WTC11 (cell line): ENCODE data around the gene PER3. TPM values are rescaled to one million over a fixed set of nuclear protein-coding genes. Genes with fewer than 3 reads are reported as not detected.

Experiments
- ATAC-seq: fragments of 200-7000 bp; cut with Tn5 transposase; 2 replicates; pipeline ENCODE4 v1.10.0; 2021; ENCODE audit warnings: mild to moderate bottlenecking, moderate library complexity
- CTCF ChIA-PET: fragments of 300-600 bp; sonication (Branson Sonifier 250); formaldehyde crosslinking; loops from one replicate; lab custom pipeline; 2021; ENCODE audit warnings: antibody characterized with exemption; lab: Charles Lee
- POLR2A ChIA-PET: fragments of 350-600 bp; sonication (Branson Sonifier 250); formaldehyde crosslinking; loops from one replicate; lab custom pipeline; 2021; ENCODE audit warnings: antibody characterized with exemption; lab: Charles Lee
- DNase-seq: peaks from one replicate; pipeline ENCODE4 v3.0.0; 2021; ENCODE audit warnings: low spot score
- H3K27ac Mint-ChIP-seq: 2 replicates; pipeline ENCODE4 v1.8.0; 2021; ENCODE audit warnings: mixed read lengths
- H3K27me3 Mint-ChIP-seq: 2 replicates; pipeline ENCODE4 v1.8.0; 2021; ENCODE audit warnings: low read depth, mild to moderate bottlenecking, moderate library complexity, mixed read lengths
- H3K36me3 Mint-ChIP-seq: 2 replicates; pipeline ENCODE4 v1.8.0; 2021; ENCODE audit warnings: mixed read lengths
- H3K4me1 Mint-ChIP-seq: 2 replicates; pipeline ENCODE4 v1.8.0; 2022; ENCODE audit warnings: mixed read lengths
- H3K4me3 Mint-ChIP-seq: 2 replicates; pipeline ENCODE4 v1.8.0; 2021; ENCODE audit warnings: mild to moderate bottlenecking, moderate library complexity, mixed read lengths
- H3K9me3 Mint-ChIP-seq: 2 replicates; pipeline ENCODE4 v1.8.0; 2021; ENCODE audit warnings: mixed read lengths
- CBFB ChIP-seq: sonication (generic); formaldehyde crosslinking; IDR thresholded peaks from 2 replicates; pipeline ENCODE4 v1.8.1; 2022; ENCODE audit warnings: mild to moderate bottlenecking, low read depth, missing genetic modification reagents
- CREB1 ChIP-seq: sonication (generic); formaldehyde crosslinking; IDR thresholded peaks from 2 replicates; pipeline ENCODE4 v1.8.0; 2023; ENCODE audit warnings: mild to moderate bottlenecking, missing genetic modification reagents
- ELF4 ChIP-seq: sonication (generic); formaldehyde crosslinking; IDR thresholded peaks from 2 replicates; pipeline ENCODE4 v1.8.1; 2022; ENCODE audit warnings: low read depth, mild to moderate bottlenecking, moderate library complexity, missing genetic modification reagents
- GRHL2 ChIP-seq: fragments of 250-450 bp; sonication (Bioruptor Pico); IDR thresholded peaks from 2 replicates; pipeline ENCODE4 v1.8.0; 2022; ENCODE audit warnings: mild to moderate bottlenecking, moderate library complexity; ENCODE audit not compliant: insufficient replicate concordance, severe bottlenecking
- IRF2 ChIP-seq: sonication (generic); formaldehyde crosslinking; IDR thresholded peaks from 2 replicates; pipeline ENCODE4 v1.8.0; 2022; ENCODE audit warnings: low read depth, missing genetic modification reagents, borderline replicate concordance
- NFE2L1 ChIP-seq: sonication (generic); formaldehyde crosslinking; IDR thresholded peaks from 2 replicates; pipeline ENCODE4 v1.8.1; 2023; ENCODE audit warnings: missing genetic modification reagents
- NFYB ChIP-seq: sonication (generic); formaldehyde crosslinking; conservative IDR thresholded peaks from 2 replicates; pipeline ENCODE4 v1.8.0; 2022; ENCODE audit warnings: low read depth, missing genetic modification reagents
- NR3C1 ChIP-seq: sonication (generic); formaldehyde crosslinking; conservative IDR thresholded peaks from 2 replicates; pipeline ENCODE4 v1.8.1; 2023; ENCODE audit warnings: low read depth, mild to moderate bottlenecking, missing genetic modification reagents
- OVOL2 ChIP-seq: fragments of 250-450 bp; sonication (Bioruptor Pico); IDR thresholded peaks from 2 replicates; pipeline ENCODE4 v1.9.0; 2021; ENCODE audit warnings: mild to moderate bottlenecking, borderline replicate concordance
- SMAD4 ChIP-seq: sonication (generic); formaldehyde crosslinking; IDR thresholded peaks from 2 replicates; pipeline ENCODE4 v1.8.0; 2022; ENCODE audit warnings: mild to moderate bottlenecking, missing genetic modification reagents
- SP1 ChIP-seq: sonication (generic); formaldehyde crosslinking; conservative IDR thresholded peaks from 2 replicates; pipeline ENCODE4 v1.8.1; 2022; ENCODE audit warnings: missing genetic modification reagents
- TEAD1 ChIP-seq: sonication (generic); formaldehyde crosslinking; IDR thresholded peaks from 2 replicates; pipeline ENCODE4 v1.8.0; 2022; ENCODE audit warnings: mild to moderate bottlenecking, missing genetic modification reagents
- TEAD4 ChIP-seq: sonication (generic); formaldehyde crosslinking; IDR thresholded peaks from 2 replicates; pipeline ENCODE4 v1.8.0; 2022; ENCODE audit warnings: mild to moderate bottlenecking, missing genetic modification reagents
- ZNF396 ChIP-seq: fragments of 250-450 bp; sonication (Bioruptor Pico); IDR thresholded peaks from 2 replicates; pipeline ENCODE4 v1.8.0; 2021; ENCODE audit warnings: mild to moderate bottlenecking, moderate library complexity, borderline replicate concordance
- total RNA-seq: library from RNA; stranded (reverse); gene quantifications from 3 replicates; pipeline ENCODE4 v1.2.3, GENCODE V29; 2021
- TF ChIP-seq, protein P1 (sequence below): sonication (generic); formaldehyde crosslinking; IDR thresholded peaks from 2 replicates; pipeline ENCODE4 v1.8.0; 2022; ENCODE audit warnings: mild to moderate bottlenecking, missing genetic modification reagents
- TF ChIP-seq, protein P2 (sequence below): sonication (generic); formaldehyde crosslinking; IDR thresholded peaks from 2 replicates; pipeline ENCODE4 v1.8.1; 2023; ENCODE audit warnings: mild to moderate bottlenecking, missing genetic modification reagents, borderline replicate concordance
- TF ChIP-seq, protein P3 (sequence below): sonication (generic); formaldehyde crosslinking; IDR thresholded peaks from 2 replicates; pipeline ENCODE4 v1.8.0; 2023; ENCODE audit warnings: missing genetic modification reagents, mild to moderate bottlenecking, borderline replicate concordance
- TF ChIP-seq, protein P4 (sequence below): sonication (generic); formaldehyde crosslinking; IDR thresholded peaks from 2 replicates; pipeline ENCODE4 v1.8.1; 2022; ENCODE audit warnings: low read depth, missing genetic modification reagents, borderline replicate concordance
- TF ChIP-seq, protein P5 (sequence below): fragments of 250-450 bp; sonication (Bioruptor Pico); IDR thresholded peaks from 2 replicates; pipeline ENCODE4 v2.1.2; 2022; ENCODE audit warnings: mild to moderate bottlenecking, moderate library complexity

The PER3 gene
- total RNA-seq, 1 experiment from 2014 or later: 8.5 TPM

- peaks cover 15% of the 10 kb centered on the region for H3K9me3 Mint-ChIP-seq
- ATAC-seq (peak; percentile 100), DNase-seq (peak; percentile 100)
- ChIA-PET POLR2A (interaction anchor here (0.5 kb wide), 1 partner anchor 13 kb away, joined by 5 read pairs; no protein-coding TSS in a partner anchor), CTCF (interaction anchor here (0.5 to 2.1 kb wide), 8 partner anchors 8 to 217 kb away, joined by 3 to 8 read pairs (median 4); partner anchors contain the start of gene PER3)
- H3K27me3 Mint-ChIP-seq: peaks cover 3% of the 10 kb centered on the region; the same call in 1 of the 2 replicates
- no peaks in the 10 kb centered on the region for H3K36me3 Mint-ChIP-seq
- no peak overlapping the region; the same call in 1 of the 2 replicates for H3K27ac Mint-ChIP-seq
- TF ChIP-seq, protein P1, sequence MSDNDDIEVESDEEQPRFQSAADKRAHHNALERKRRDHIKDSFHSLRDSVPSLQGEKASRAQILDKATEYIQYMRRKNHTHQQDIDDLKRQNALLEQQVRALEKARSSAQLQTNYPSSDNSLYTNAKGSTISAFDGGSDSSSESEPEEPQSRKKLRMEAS: peak; percentile 39; the same call in 1 of the 2 replicates
- TF ChIP-seq SP1 (CRISPR knock-in tag) (peak; percentile 71), TEAD1 (CRISPR knock-in tag) (no peak)
- no peaks in the 10 kb centered on the region for H3K4me1 Mint-ChIP-seq
- peak overlapping the region; percentile 35 for H3K4me3 Mint-ChIP-seq
Observed at GRCh38 chr1:7885513-7886404, 101.7 kb downstream of the PER3 start.

- Mint-ChIP-seq H3K27ac (peak overlapping the region; percentile 37; the same call in 1 of the 2 replicates), H3K4me1 (no peaks in the 10 kb centered on the region), H3K27me3 (peaks cover 3% of the 10 kb centered on the region; the same call in 1 of the 2 replicates), H3K4me3 (no peak overlapping the region; the same call in 1 of the 2 replicates), H3K36me3 (no peaks in the 10 kb centered on the region), H3K9me3 (peaks cover 19% of the 10 kb centered on the region)
- POLR2A ChIA-PET: no interaction called here
- ATAC-seq (no peak), DNase-seq (no peak)
- CTCF ChIA-PET: interaction anchor here (0.5 to 2.1 kb wide), 3 partner anchors 78 to 131 kb away, joined by 4 to 8 read pairs (median 5); partner anchors contain the start of gene PER3
- TF ChIP-seq ELF4 (CRISPR knock-in tag) (no peak), NFE2L1 (CRISPR knock-in tag) (no peak), CREB1 (CRISPR knock-in tag) (no peak), GRHL2 (no peak), NR3C1 (CRISPR knock-in tag) (no peak), OVOL2 (CRISPR knock-in tag) (no peak), NFYB (CRISPR knock-in tag) (no peak), ZNF396 (CRISPR knock-in tag) (no peak), CBFB (CRISPR knock-in tag) (no peak), IRF2 (CRISPR knock-in tag) (no peak), SMAD4 (no peak), TEAD4 (CRISPR knock-in tag) (no peak), SP1 (CRISPR knock-in tag) (no peak)
- TF ChIP-seq, protein P2, sequence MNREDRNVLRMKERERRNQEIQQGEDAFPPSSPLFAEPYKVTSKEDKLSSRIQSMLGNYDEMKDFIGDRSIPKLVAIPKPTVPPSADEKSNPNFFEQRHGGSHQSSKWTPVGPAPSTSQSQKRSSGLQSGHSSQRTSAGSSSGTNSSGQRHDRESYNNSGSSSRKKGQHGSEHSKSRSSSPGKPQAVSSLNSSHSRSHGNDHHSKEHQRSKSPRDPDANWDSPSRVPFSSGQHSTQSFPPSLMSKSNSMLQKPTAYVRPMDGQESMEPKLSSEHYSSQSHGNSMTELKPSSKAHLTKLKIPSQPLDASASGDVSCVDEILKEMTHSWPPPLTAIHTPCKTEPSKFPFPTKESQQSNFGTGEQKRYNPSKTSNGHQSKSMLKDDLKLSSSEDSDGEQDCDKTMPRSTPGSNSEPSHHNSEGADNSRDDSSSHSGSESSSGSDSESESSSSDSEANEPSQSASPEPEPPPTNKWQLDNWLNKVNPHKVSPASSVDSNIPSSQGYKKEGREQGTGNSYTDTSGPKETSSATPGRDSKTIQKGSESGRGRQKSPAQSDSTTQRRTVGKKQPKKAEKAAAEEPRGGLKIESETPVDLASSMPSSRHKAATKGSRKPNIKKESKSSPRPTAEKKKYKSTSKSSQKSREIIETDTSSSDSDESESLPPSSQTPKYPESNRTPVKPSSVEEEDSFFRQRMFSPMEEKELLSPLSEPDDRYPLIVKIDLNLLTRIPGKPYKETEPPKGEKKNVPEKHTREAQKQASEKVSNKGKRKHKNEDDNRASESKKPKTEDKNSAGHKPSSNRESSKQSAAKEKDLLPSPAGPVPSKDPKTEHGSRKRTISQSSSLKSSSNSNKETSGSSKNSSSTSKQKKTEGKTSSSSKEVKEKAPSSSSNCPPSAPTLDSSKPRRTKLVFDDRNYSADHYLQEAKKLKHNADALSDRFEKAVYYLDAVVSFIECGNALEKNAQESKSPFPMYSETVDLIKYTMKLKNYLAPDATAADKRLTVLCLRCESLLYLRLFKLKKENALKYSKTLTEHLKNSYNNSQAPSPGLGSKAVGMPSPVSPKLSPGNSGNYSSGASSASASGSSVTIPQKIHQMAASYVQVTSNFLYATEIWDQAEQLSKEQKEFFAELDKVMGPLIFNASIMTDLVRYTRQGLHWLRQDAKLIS (CRISPR knock-in tag): no peak
- TF ChIP-seq, protein P3, sequence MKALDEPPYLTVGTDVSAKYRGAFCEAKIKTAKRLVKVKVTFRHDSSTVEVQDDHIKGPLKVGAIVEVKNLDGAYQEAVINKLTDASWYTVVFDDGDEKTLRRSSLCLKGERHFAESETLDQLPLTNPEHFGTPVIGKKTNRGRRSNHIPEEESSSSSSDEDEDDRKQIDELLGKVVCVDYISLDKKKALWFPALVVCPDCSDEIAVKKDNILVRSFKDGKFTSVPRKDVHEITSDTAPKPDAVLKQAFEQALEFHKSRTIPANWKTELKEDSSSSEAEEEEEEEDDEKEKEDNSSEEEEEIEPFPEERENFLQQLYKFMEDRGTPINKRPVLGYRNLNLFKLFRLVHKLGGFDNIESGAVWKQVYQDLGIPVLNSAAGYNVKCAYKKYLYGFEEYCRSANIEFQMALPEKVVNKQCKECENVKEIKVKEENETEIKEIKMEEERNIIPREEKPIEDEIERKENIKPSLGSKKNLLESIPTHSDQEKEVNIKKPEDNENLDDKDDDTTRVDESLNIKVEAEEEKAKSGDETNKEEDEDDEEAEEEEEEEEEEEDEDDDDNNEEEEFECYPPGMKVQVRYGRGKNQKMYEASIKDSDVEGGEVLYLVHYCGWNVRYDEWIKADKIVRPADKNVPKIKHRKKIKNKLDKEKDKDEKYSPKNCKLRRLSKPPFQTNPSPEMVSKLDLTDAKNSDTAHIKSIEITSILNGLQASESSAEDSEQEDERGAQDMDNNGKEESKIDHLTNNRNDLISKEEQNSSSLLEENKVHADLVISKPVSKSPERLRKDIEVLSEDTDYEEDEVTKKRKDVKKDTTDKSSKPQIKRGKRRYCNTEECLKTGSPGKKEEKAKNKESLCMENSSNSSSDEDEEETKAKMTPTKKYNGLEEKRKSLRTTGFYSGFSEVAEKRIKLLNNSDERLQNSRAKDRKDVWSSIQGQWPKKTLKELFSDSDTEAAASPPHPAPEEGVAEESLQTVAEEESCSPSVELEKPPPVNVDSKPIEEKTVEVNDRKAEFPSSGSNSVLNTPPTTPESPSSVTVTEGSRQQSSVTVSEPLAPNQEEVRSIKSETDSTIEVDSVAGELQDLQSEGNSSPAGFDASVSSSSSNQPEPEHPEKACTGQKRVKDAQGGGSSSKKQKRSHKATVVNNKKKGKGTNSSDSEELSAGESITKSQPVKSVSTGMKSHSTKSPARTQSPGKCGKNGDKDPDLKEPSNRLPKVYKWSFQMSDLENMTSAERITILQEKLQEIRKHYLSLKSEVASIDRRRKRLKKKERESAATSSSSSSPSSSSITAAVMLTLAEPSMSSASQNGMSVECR (CRISPR knock-in tag): no peak
- TF ChIP-seq, protein P4, sequence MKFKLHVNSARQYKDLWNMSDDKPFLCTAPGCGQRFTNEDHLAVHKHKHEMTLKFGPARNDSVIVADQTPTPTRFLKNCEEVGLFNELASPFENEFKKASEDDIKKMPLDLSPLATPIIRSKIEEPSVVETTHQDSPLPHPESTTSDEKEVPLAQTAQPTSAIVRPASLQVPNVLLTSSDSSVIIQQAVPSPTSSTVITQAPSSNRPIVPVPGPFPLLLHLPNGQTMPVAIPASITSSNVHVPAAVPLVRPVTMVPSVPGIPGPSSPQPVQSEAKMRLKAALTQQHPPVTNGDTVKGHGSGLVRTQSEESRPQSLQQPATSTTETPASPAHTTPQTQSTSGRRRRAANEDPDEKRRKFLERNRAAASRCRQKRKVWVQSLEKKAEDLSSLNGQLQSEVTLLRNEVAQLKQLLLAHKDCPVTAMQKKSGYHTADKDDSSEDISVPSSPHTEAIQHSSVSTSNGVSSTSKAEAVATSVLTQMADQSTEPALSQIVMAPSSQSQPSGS (CRISPR knock-in tag): no peak
- TF ChIP-seq, protein P5, sequence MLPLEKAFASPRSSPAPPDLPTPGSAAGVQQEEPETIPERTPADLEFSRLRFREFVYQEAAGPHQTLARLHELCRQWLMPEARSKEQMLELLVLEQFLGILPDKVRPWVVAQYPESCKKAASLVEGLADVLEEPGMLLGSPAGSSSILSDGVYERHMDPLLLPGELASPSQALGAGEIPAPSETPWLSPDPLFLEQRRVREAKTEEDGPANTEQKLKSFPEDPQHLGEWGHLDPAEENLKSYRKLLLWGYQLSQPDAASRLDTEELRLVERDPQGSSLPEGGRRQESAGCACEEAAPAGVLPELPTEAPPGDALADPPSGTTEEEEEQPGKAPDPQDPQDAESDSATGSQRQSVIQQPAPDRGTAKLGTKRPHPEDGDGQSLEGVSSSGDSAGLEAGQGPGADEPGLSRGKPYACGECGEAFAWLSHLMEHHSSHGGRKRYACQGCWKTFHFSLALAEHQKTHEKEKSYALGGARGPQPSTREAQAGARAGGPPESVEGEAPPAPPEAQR (CRISPR knock-in tag): no peak
Observed at GRCh38 chr1:7886405-7886745, 102.3 kb downstream of the PER3 start.
